HCT116 (cell line): ENCODE measurements around the gene ZBTB20. TPM values are rescaled to one million over a fixed set of nuclear protein-coding genes. Genes with fewer than 3 reads are reported as not detected.

ENCODE experiments used
- ATAC-seq: fragments of 200-7000 bp; cut with Tn5 transposase; 2 replicates; pipeline ENCODE4 v1.9.1; 2020; ENCODE audit warnings: mild to moderate bottlenecking, moderate library complexity
- BruUV-seq: library from RNA; stranded (reverse); fragments of 400-500 nt; replicated peaks from 2 replicates; lab custom pipeline; 2021; lab: Mats Ljungman, UMichigan
- CTCF ChIA-PET: fragments of 300-600 bp; sonication (Branson Sonifier 250); formaldehyde crosslinking; loops from one replicate; lab custom pipeline; 2021; ENCODE audit warnings: antibody characterized with exemption; lab: Charles Lee
- POLR2A ChIA-PET: fragments of 300-600, 350-600 bp; sonication (Branson Sonifier 250); formaldehyde crosslinking; loops from one replicate; lab custom pipeline; 2021; ENCODE audit warnings: antibody characterized with exemption; lab: Charles Lee
- RAD21 ChIA-PET, 2 experiments: fragments of 300-600 bp; sonication (Branson Sonifier 250); formaldehyde crosslinking; loops; one replicate each; lab custom pipeline; 2023; ENCODE audit warnings: low total read pairs in 2 of 2; ENCODE audit not compliant: uncharacterized antibody in 2 of 2, unreplicated experiment in 2 of 2, low non-redundant PET in 1 of 2; lab: Charles Lee
- DNase-seq: peaks from one replicate; pipeline ENCODE4 v3.0.0-alpha.2; 2010; ENCODE audit warnings: low read depth, low spot score
- H2AFZ ChIP-seq: fragments of 200-600 bp; shearing (Covaris generic), sonication (generic); 2 replicates; pipeline ENCODE4 v1.6.1; 2017; ENCODE audit warnings: low read depth, mixed run types, mixed read lengths, antibody characterized with exemption, low read length; ENCODE audit not compliant: poor library complexity, severe bottlenecking
- H3K27ac ChIP-seq: 2 replicates; pipeline ENCODE4 v1.5.1; 2012; ENCODE audit warnings: low read depth, low read length
- H3K27me3 ChIP-seq: fragments of 200-600 bp; sonication (generic); 2 replicates; pipeline ENCODE4 v1.6.1; 2016; ENCODE audit warnings: mixed run types, low read length, mixed read lengths; ENCODE audit not compliant: insufficient read depth
- H3K36me3 ChIP-seq, 2 experiments: fragments of 200-500 bp in 1 of 2; fragments of 200-600 bp in 1 of 2; sonication (Bioruptor generic) in 1 of 2; sonication (generic) in 1 of 2; 2 replicates each; pipeline versions ENCODE4 v1.5.1 to v1.6.1; 2014 to 2016; ENCODE audit warnings: low read length in 2 of 2, inconsistent platforms in 1 of 2, mixed read lengths in 1 of 2, mixed run types in 1 of 2; ENCODE audit not compliant: insufficient read depth in 2 of 2, control insufficient read depth in 1 of 2
- H3K4me1 ChIP-seq, 2 experiments: fragments of 200-600 bp in 1 of 2; sonication (generic) in 1 of 2; 2 replicates each; pipeline versions ENCODE4 v1.5.1 to v1.6.1; 2012 to 2017; ENCODE audit warnings: low read length in 2 of 2, inconsistent platforms in 1 of 2, mild to moderate bottlenecking in 1 of 2, mixed read lengths in 1 of 2, mixed run types in 1 of 2, moderate library complexity in 1 of 2; ENCODE audit not compliant: insufficient read depth in 2 of 2, control insufficient read depth in 1 of 2
- H3K4me2 ChIP-seq: fragments of 200-600 bp; sonication (generic); 2 replicates; pipeline ENCODE4 v1.6.1; 2017; ENCODE audit warnings: mixed run types, low read length, mixed read lengths
- H3K4me3 ChIP-seq, 2 experiments: fragments of 200-600 bp in 1 of 2; sonication (generic) in 1 of 2; replicated peaks in 1 of 2; 2 replicates each; pipeline ENCODE4 v1.5.1; 2011 to 2016; ENCODE audit warnings: low read length in 2 of 2, control low read depth in 1 of 2, low read depth in 1 of 2, mild to moderate bottlenecking in 1 of 2, mixed read lengths in 1 of 2, mixed run types in 1 of 2
- H3K79me2 ChIP-seq: fragments of 200-600 bp; sonication (generic); 2 replicates; pipeline ENCODE4 v1.6.1; 2017; ENCODE audit warnings: mild to moderate bottlenecking, mixed run types, low read length, moderate library complexity, mixed read lengths; ENCODE audit not compliant: insufficient read depth
- H3K9ac ChIP-seq: fragments of 200-600 bp; sonication (generic); 2 replicates; pipeline ENCODE4 v1.6.1; 2016; ENCODE audit warnings: low read length, mixed read lengths
- H3K9me2 ChIP-seq: fragments of 200-600 bp; sonication (generic), shearing (Covaris generic); 2 replicates; pipeline ENCODE4 v1.6.1; 2017; ENCODE audit warnings: mixed run types, mild to moderate bottlenecking, moderate library complexity; ENCODE audit not compliant: insufficient read depth
- H3K9me3 ChIP-seq, 2 experiments: fragments of 200-500 bp in 1 of 2; fragments of 200-600 bp in 1 of 2; sonication (Bioruptor generic) in 1 of 2; sonication (generic) in 1 of 2; 2 replicates each; pipeline ENCODE4 v1.6.1; 2014 to 2017; ENCODE audit warnings: low read length in 2 of 2, mixed read lengths in 2 of 2, inconsistent platforms in 1 of 2, low read depth in 1 of 2, mild to moderate bottlenecking in 1 of 2, mixed run types in 1 of 2, moderate library complexity in 1 of 2; ENCODE audit not compliant: control insufficient read depth in 1 of 2, insufficient read depth in 1 of 2
- H4K20me1 ChIP-seq: fragments of 200-600 bp; sonication (generic), shearing (Covaris generic); 2 replicates; pipeline ENCODE4 v1.6.1; 2017; ENCODE audit warnings: mixed run types, mild to moderate bottlenecking, moderate library complexity; ENCODE audit not compliant: insufficient read depth
- CEBPB ChIP-seq: IDR thresholded peaks from 2 replicates; pipeline ENCODE4 v1.6.1; 2012; ENCODE audit warnings: low read depth
- EGR1 ChIP-seq: IDR thresholded peaks from 2 replicates; pipeline ENCODE4 v1.6.1; 2012; ENCODE audit warnings: low read depth
- EZH2 ChIP-seq: fragments of 200-600 bp; sonication (generic); IDR thresholded peaks from 2 replicates; pipeline ENCODE4 v1.6.1; 2017; ENCODE audit warnings: antibody characterized with exemption, mixed run types
- JUND ChIP-seq: IDR thresholded peaks from 2 replicates; pipeline ENCODE4 v1.6.1; 2012
- POLR2A ChIP-seq: IDR thresholded peaks from 2 replicates; pipeline ENCODE4 v1.7.0; 2011; ENCODE audit warnings: borderline replicate concordance; ENCODE audit not compliant: insufficient read depth, insufficient read length; ENCODE audit errors: extremely low read depth
- RAD21 ChIP-seq: IDR thresholded peaks from 2 replicates; pipeline ENCODE4 v1.6.1; 2012; ENCODE audit warnings: low read depth, mild to moderate bottlenecking
- SIN3A ChIP-seq: IDR thresholded peaks from 2 replicates; pipeline ENCODE4 v1.6.1; 2012; ENCODE audit warnings: low read depth
- SP1 ChIP-seq: IDR thresholded peaks from 2 replicates; pipeline ENCODE4 v1.6.1; 2012; ENCODE audit warnings: low read depth
- TCF7L2 ChIP-seq: IDR thresholded peaks from 2 replicates; pipeline ENCODE4 v1.7.0; 2011; ENCODE audit warnings: borderline replicate concordance, inconsistent platforms; ENCODE audit not compliant: insufficient read depth, insufficient read length; ENCODE audit errors: extremely low read depth
- intact Hi-C: fragments of 100-400 bp; cut with micrococcal nuclease; formaldehyde crosslinking; loops from 2 replicates; pipeline ENCODE4 v1.10.0; 2022
- total RNA-seq: library from RNA; stranded (reverse); gene quantifications from one replicate; pipeline ENCODE4 v1.2.1, GENCODE V29; 2021; ENCODE audit not compliant: unreplicated experiment
- TF ChIP-seq, protein P1 (sequence below): IDR thresholded peaks from 2 replicates; pipeline ENCODE4 v1.6.1; 2012
- TF ChIP-seq, protein P2 (sequence below), 3 experiments: fragments of 200-600 bp in 1 of 3; sonication (generic) in 1 of 3; IDR thresholded peaks in 2 of 3; conservative IDR thresholded peaks in 1 of 3; 2 replicates each; pipeline ENCODE4 v1.5.1; 2012 to 2017; ENCODE audit warnings: low read depth in 2 of 3, low read length in 2 of 3, antibody characterized with exemption in 1 of 3, borderline replicate concordance in 1 of 3, control low read depth in 1 of 3, mild to moderate bottlenecking in 1 of 3, mixed read lengths in 1 of 3, mixed run types in 1 of 3, moderate library complexity in 1 of 3; ENCODE audit not compliant: insufficient read depth in 1 of 3
- TF ChIP-seq, protein P3 (sequence below): IDR thresholded peaks from 2 replicates; pipeline ENCODE4 v1.6.1; 2011; ENCODE audit warnings: mild to moderate bottlenecking, low read length, moderate library complexity; ENCODE audit not compliant: insufficient replicate concordance; ENCODE audit errors: extremely low read depth
- TF ChIP-seq, protein P4 (sequence below): IDR thresholded peaks from 2 replicates; pipeline ENCODE4 v1.6.1; 2012; ENCODE audit warnings: low read depth

Gene ZBTB20
- total RNA-seq, 1 experiment from 2014 or later = 42.1 TPM

DNA sequence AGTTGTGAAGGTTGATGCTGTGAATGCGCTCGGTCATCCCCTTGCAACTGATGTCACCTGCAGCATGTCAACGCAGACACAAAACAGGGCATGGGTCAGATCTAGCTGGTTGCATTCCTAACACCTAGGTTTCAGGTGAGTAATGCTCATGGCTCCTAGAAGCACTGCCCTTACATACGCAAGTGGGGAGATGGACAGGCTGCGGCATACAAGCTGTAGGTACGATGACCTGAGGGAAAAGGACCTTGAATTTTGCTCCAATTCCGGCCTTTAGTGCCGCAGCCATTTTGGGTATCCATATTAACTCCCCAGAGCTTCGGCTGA, 795.3 kb downstream of the ZBTB20 start:
- ChIA-PET RAD21 (no interaction called here), CTCF (no interaction called here), POLR2A (no interaction called here)
- no peak overlapping the region for H3K27ac ChIP-seq
- no peak overlapping the region for H3K9ac ChIP-seq
- no peak for ATAC-seq
- BruUV-seq = no TSS peak
- H3K4me1 ChIP-seq = no peaks in the 10 kb centered on the region
- DNase-seq = no peak
- no peak overlapping the region for H3K4me2 ChIP-seq
- H3K9me3 ChIP-seq = no peaks in the 10 kb centered on the region
- H3K79me2 ChIP-seq = peaks cover 9% of the 10 kb centered on the region; the same call in 1 of the 2 replicates
- H3K36me3 ChIP-seq = peaks cover 0 to 5% of the 10 kb centered on the region in 2 experiments; a peak in 1 of 4 replicates
- TF ChIP-seq, protein P1, sequence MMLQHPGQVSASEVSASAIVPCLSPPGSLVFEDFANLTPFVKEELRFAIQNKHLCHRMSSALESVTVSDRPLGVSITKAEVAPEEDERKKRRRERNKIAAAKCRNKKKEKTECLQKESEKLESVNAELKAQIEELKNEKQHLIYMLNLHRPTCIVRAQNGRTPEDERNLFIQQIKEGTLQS = no peak
- TF ChIP-seq SP1 (no peak), TCF7L2 (no peak), EGR1 (no peak)
- TF ChIP-seq, protein P2, sequence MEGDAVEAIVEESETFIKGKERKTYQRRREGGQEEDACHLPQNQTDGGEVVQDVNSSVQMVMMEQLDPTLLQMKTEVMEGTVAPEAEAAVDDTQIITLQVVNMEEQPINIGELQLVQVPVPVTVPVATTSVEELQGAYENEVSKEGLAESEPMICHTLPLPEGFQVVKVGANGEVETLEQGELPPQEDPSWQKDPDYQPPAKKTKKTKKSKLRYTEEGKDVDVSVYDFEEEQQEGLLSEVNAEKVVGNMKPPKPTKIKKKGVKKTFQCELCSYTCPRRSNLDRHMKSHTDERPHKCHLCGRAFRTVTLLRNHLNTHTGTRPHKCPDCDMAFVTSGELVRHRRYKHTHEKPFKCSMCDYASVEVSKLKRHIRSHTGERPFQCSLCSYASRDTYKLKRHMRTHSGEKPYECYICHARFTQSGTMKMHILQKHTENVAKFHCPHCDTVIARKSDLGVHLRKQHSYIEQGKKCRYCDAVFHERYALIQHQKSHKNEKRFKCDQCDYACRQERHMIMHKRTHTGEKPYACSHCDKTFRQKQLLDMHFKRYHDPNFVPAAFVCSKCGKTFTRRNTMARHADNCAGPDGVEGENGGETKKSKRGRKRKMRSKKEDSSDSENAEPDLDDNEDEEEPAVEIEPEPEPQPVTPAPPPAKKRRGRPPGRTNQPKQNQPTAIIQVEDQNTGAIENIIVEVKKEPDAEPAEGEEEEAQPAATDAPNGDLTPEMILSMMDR (IDR thresholded peaks at IDR 0.05 in 2 of 3, conservative IDR thresholded peaks at IDR 0.05 in 1 of 3; ENCODE audit: borderline replicate concordance in 1 of 3, insufficient read depth in 1 of 3, low read depth in 2 of 3, low read length in 2 of 3) = no peak
- no peak overlapping the region for H3K4me3 ChIP-seq
- no peaks in the 10 kb centered on the region for H3K27me3 ChIP-seq
- no peaks in the 10 kb centered on the region for H4K20me1 ChIP-seq
- H2AFZ ChIP-seq = no peak overlapping the region
- no peaks in the 10 kb centered on the region for H3K9me2 ChIP-seq
- intact Hi-C loops = no loop called here

DNA sequence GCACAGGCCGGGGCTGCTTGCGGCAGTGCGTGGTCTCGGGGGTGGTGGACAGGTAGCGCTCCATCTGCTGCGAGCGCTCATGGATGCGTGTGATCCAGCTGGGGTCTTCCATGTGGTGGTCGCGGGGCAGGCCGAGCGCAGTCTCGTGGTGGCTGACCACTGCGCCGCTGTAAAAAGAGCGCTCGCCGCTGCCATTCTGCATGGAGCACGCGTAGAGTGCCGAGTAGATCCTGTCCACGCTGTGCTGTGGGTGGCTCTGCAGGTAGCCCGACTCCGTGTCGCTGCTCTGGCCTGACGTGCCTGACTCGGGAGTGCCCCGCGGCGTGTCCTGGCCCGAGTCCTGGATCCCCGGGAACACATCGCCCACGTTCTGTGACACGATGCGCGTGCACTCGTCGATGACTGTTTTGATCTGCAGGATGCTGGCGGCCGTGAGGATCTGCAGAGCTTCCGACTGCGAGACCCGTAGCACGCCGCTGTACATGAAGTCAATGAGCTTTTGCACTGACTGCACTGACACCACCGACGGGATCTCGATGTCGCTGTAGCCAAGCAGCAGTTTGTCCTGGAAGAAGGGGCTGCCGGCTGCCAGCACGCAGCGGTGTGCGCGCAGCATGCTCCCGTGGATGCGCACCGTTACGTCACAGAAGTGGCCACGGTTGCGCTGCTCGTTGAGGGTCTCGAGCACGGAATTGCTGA, 795.8 kb downstream of the ZBTB20 start:
- ChIA-PET RAD21 (no interaction called here), CTCF (no interaction called here), POLR2A (no interaction called here)
- DNase-seq = no peak
- no peaks in the 10 kb centered on the region for H3K9me2 ChIP-seq
- no peak overlapping the region for H3K4me3 ChIP-seq
- H3K27ac ChIP-seq = no peak overlapping the region
- intact Hi-C loops = no loop called here
- H4K20me1 ChIP-seq = no peaks in the 10 kb centered on the region
- no peak overlapping the region for H3K4me2 ChIP-seq
- no peaks in the 10 kb centered on the region for H3K4me1 ChIP-seq
- H3K9me3 ChIP-seq = no peaks in the 10 kb centered on the region
- no peak overlapping the region for H3K9ac ChIP-seq
- H3K27me3 ChIP-seq = no peaks in the 10 kb centered on the region
- no TSS peak for BruUV-seq
- H3K36me3 ChIP-seq = peaks cover 0 to 5% of the 10 kb centered on the region in 2 experiments; a peak in 1 of 4 replicates
- peaks cover 9% of the 10 kb centered on the region; the same call in 1 of the 2 replicates for H3K79me2 ChIP-seq
- no peak overlapping the region for H2AFZ ChIP-seq
- no peak for ATAC-seq
- TF ChIP-seq, protein P3, sequence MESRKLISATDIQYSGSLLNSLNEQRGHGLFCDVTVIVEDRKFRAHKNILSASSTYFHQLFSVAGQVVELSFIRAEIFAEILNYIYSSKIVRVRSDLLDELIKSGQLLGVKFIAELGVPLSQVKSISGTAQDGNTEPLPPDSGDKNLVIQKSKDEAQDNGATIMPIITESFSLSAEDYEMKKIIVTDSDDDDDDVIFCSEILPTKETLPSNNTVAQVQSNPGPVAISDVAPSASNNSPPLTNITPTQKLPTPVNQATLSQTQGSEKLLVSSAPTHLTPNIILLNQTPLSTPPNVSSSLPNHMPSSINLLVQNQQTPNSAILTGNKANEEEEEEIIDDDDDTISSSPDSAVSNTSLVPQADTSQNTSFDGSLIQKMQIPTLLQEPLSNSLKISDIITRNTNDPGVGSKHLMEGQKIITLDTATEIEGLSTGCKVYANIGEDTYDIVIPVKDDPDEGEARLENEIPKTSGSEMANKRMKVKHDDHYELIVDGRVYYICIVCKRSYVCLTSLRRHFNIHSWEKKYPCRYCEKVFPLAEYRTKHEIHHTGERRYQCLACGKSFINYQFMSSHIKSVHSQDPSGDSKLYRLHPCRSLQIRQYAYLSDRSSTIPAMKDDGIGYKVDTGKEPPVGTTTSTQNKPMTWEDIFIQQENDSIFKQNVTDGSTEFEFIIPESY = no peak
- TF ChIP-seq CEBPB (no peak), EZH2 (no peak), SIN3A (no peak), RAD21 (no peak), POLR2A (no peak), JUND (no peak)
- TF ChIP-seq, protein P4, sequence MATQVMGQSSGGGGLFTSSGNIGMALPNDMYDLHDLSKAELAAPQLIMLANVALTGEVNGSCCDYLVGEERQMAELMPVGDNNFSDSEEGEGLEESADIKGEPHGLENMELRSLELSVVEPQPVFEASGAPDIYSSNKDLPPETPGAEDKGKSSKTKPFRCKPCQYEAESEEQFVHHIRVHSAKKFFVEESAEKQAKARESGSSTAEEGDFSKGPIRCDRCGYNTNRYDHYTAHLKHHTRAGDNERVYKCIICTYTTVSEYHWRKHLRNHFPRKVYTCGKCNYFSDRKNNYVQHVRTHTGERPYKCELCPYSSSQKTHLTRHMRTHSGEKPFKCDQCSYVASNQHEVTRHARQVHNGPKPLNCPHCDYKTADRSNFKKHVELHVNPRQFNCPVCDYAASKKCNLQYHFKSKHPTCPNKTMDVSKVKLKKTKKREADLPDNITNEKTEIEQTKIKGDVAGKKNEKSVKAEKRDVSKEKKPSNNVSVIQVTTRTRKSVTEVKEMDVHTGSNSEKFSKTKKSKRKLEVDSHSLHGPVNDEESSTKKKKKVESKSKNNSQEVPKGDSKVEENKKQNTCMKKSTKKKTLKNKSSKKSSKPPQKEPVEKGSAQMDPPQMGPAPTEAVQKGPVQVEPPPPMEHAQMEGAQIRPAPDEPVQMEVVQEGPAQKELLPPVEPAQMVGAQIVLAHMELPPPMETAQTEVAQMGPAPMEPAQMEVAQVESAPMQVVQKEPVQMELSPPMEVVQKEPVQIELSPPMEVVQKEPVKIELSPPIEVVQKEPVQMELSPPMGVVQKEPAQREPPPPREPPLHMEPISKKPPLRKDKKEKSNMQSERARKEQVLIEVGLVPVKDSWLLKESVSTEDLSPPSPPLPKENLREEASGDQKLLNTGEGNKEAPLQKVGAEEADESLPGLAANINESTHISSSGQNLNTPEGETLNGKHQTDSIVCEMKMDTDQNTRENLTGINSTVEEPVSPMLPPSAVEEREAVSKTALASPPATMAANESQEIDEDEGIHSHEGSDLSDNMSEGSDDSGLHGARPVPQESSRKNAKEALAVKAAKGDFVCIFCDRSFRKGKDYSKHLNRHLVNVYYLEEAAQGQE = no peak
